Ishikawa (cell line): ENCODE measurements around the gene ENOPH1.

Source experiments
- CEBPB ChIP-seq: IDR thresholded peaks from 2 replicates; pipeline ENCODE4 v1.6.1; 2012
- TF ChIP-seq, protein P1 (sequence below): IDR thresholded peaks from 2 replicates; pipeline ENCODE4 v1.6.1; 2012; ENCODE audit warnings: low read depth, mild to moderate bottlenecking

DNA sequence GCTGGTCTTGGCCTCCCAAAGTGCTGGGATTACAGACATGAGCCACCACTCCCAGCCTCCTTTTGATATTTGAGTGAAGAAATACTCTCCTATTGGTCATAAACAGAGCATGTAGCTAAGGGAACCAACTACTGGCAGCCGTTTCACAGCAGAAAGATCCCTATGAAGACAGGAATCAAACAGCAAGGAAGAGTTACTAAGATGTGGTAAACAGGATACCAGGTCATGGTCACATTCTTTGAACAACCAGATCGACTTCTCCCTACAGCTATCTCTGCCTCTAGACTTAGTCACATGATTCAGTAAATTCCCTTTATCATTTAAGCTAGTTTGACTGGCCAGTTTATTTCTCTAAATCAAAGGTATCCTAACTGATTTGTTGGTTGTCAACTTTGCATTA lies 47.6 kb upstream of the ENOPH1 start:
- TF ChIP-seq, protein P1, sequence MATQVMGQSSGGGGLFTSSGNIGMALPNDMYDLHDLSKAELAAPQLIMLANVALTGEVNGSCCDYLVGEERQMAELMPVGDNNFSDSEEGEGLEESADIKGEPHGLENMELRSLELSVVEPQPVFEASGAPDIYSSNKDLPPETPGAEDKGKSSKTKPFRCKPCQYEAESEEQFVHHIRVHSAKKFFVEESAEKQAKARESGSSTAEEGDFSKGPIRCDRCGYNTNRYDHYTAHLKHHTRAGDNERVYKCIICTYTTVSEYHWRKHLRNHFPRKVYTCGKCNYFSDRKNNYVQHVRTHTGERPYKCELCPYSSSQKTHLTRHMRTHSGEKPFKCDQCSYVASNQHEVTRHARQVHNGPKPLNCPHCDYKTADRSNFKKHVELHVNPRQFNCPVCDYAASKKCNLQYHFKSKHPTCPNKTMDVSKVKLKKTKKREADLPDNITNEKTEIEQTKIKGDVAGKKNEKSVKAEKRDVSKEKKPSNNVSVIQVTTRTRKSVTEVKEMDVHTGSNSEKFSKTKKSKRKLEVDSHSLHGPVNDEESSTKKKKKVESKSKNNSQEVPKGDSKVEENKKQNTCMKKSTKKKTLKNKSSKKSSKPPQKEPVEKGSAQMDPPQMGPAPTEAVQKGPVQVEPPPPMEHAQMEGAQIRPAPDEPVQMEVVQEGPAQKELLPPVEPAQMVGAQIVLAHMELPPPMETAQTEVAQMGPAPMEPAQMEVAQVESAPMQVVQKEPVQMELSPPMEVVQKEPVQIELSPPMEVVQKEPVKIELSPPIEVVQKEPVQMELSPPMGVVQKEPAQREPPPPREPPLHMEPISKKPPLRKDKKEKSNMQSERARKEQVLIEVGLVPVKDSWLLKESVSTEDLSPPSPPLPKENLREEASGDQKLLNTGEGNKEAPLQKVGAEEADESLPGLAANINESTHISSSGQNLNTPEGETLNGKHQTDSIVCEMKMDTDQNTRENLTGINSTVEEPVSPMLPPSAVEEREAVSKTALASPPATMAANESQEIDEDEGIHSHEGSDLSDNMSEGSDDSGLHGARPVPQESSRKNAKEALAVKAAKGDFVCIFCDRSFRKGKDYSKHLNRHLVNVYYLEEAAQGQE: no peak
- TF ChIP-seq CEBPB: no peak
